Measurements from ENCODE around the gene LAGE3.

Gene LAGE3

DNA sequence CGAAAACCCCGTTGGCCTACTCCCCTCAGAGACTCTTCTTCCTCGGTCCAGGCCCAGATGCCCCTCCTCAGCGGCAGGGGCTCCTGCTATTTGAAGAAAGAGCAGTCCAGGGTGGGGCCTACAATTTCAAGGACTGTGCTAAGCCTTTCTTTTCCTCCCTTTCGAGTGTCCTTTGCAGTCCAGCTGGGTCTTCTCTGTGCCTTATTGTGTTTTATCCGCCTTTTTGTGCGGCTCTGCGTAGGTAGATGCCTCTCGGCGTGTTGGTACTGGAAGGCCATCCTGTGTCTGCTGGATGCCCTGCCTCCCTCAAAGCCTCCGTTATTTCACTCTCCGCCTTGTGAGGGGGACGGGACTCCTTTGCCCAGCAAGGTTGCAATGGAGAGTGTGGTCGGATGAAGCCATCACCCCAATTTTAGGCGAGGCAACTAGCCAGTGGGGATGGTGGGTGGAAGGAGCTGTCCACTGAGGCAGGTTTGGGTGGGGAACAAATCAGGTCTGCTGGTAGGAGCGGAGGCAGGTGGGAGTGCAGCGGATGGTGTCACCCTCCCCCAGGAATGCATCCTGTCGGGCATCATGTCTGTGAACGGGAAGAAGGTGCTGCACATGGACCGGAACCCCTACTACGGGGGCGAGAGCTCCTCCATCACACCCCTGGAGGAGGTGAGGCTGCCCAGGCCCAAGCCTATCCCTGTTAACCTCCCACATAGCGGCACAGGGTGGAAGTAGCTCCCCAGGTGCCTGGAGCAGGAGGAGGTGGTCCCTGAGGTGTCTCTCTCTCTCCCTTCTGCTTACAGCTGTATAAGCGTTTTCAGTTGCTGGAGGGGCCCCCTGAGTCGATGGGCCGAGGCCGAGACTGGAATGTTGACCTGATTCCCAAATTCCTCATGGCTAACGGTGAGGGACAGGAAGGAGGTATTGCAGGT is 40.8 kb downstream of the LAGE3 start:
- ChIA-PET POLR2A (no interaction called here), CTCF (interaction anchor here (0.5 to 0.7 kb wide), 2 partner anchors 10 to 78 kb away, joined by 3 to 4 read pairs; partner anchors contain the start of gene ATP6AP1)
- H3K36me3 ChIP-seq (ENCODE audit: control insufficient read depth in 2 of 2, insufficient read depth in 1 of 2, low read length in 2 of 2): peaks cover 7 to 80% of the 10 kb centered on the region in 2 experiments; a peak in 2 of 3 replicates
- peak overlapping the region; percentile 43; the same call in 1 of the 2 replicates for H3K27ac ChIP-seq (ENCODE audit: extremely low read depth, low read depth, low read length)
- peak overlapping the region; percentile 69 for H3K4me3 ChIP-seq (ENCODE audit: low read depth, low read length)
- TF ChIP-seq ZNF266 (tag by site-specific recombination; IDR thresholded peaks at IDR 0.05; ENCODE audit: low read depth): no peak
- TF ChIP-seq, protein P1, sequence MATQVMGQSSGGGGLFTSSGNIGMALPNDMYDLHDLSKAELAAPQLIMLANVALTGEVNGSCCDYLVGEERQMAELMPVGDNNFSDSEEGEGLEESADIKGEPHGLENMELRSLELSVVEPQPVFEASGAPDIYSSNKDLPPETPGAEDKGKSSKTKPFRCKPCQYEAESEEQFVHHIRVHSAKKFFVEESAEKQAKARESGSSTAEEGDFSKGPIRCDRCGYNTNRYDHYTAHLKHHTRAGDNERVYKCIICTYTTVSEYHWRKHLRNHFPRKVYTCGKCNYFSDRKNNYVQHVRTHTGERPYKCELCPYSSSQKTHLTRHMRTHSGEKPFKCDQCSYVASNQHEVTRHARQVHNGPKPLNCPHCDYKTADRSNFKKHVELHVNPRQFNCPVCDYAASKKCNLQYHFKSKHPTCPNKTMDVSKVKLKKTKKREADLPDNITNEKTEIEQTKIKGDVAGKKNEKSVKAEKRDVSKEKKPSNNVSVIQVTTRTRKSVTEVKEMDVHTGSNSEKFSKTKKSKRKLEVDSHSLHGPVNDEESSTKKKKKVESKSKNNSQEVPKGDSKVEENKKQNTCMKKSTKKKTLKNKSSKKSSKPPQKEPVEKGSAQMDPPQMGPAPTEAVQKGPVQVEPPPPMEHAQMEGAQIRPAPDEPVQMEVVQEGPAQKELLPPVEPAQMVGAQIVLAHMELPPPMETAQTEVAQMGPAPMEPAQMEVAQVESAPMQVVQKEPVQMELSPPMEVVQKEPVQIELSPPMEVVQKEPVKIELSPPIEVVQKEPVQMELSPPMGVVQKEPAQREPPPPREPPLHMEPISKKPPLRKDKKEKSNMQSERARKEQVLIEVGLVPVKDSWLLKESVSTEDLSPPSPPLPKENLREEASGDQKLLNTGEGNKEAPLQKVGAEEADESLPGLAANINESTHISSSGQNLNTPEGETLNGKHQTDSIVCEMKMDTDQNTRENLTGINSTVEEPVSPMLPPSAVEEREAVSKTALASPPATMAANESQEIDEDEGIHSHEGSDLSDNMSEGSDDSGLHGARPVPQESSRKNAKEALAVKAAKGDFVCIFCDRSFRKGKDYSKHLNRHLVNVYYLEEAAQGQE (tag by site-specific recombination; IDR thresholded peaks at IDR 0.05): peak; percentile 43; the same call in 1 of the 2 replicates
- TF ChIP-seq, protein P2, sequence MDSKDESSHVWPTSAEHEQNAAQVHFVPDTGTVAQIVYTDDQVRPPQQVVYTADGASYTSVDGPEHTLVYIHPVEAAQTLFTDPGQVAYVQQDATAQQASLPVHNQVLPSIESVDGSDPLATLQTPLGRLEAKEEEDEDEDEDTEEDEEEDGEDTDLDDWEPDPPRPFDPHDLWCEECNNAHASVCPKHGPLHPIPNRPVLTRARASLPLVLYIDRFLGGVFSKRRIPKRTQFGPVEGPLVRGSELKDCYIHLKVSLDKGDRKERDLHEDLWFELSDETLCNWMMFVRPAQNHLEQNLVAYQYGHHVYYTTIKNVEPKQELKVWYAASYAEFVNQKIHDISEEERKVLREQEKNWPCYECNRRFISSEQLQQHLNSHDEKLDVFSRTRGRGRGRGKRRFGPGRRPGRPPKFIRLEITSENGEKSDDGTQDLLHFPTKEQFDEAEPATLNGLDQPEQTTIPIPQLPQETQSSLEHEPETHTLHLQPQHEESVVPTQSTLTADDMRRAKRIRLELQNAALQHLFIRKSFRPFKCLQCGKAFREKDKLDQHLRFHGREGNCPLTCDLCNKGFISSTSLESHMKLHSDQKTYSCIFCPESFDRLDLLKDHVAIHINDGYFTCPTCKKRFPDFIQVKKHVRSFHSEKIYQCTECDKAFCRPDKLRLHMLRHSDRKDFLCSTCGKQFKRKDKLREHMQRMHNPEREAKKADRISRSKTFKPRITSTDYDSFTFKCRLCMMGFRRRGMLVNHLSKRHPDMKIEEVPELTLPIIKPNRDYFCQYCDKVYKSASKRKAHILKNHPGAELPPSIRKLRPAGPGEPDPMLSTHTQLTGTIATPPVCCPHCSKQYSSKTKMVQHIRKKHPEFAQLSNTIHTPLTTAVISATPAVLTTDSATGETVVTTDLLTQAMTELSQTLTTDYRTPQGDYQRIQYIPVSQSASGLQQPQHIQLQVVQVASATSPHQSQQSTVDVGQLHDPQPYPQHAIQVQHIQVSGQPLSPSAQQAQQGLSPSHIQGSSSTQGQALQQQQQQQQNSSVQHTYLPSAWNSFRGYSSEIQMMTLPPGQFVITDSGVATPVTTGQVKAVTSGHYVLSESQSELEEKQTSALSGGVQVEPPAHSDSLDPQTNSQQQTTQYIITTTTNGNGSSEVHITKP (tag by site-specific recombination; IDR thresholded peaks at IDR 0.05): peak; percentile 77
- no peak for TF ChIP-seq ZNF324 (tag by site-specific recombination; IDR thresholded peaks at IDR 0.05)
- TF ChIP-seq ZNF776 (tag by site-specific recombination; IDR thresholded peaks at IDR 0.05; ENCODE audit: borderline replicate concordance): no peak
- TF ChIP-seq ZFHX2 (tag by site-specific recombination; conservative IDR thresholded peaks at IDR 0.05): peak; percentile 65
- peak; percentile 59 for TF ChIP-seq EGR2 (tag by site-specific recombination; IDR thresholded peaks at IDR 0.05; ENCODE audit: low read depth)
- TF ChIP-seq SP3 (tag by site-specific recombination; IDR thresholded peaks at IDR 0.05): no peak
- no peak for TF ChIP-seq ELK4 (IDR thresholded peaks at IDR 0.05; ENCODE audit: borderline replicate concordance, low read depth, low read length)
- TF ChIP-seq ZNF670 (tag by site-specific recombination; IDR thresholded peaks at IDR 0.05; ENCODE audit: low read depth): no peak
- peak; percentile 21 for TF ChIP-seq GLIS1 (tag by site-specific recombination; IDR thresholded peaks at IDR 0.05)
- TF ChIP-seq BCL11A (tag by site-specific recombination; IDR thresholded peaks at IDR 0.05; ENCODE audit: low read depth): no peak
- no peak for TF ChIP-seq ZNF114 (tag by site-specific recombination; IDR thresholded peaks at IDR 0.05)
- TF ChIP-seq, protein P3, sequence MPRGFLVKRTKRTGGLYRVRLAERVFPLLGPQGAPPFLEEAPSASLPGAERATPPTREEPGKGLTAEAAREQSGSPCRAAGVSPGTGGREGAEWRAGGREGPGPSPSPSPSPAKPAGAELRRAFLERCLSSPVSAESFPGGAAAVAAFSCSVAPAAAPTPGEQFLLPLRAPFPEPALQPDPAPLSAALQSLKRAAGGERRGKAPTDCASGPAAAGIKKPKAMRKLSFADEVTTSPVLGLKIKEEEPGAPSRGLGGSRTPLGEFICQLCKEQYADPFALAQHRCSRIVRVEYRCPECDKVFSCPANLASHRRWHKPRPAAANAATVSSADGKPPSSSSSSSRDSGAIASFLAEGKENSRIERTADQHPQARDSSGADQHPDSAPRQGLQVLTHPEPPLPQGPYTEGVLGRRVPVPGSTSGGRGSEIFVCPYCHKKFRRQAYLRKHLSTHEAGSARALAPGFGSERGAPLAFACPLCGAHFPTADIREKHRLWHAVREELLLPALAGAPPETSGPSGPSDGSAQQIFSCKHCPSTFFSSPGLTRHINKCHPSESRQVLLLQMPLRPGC (tag by site-specific recombination; IDR thresholded peaks at IDR 0.05): no peak
- no peak for TF ChIP-seq ZNF621 (tag by site-specific recombination; IDR thresholded peaks at IDR 0.05)
- no peaks in the 10 kb centered on the region for H3K4me1 ChIP-seq (ENCODE audit: control insufficient read depth, insufficient read depth, low read length)
- no peaks in the 10 kb centered on the region for H3K9me3 ChIP-seq (ENCODE audit: control insufficient read depth, insufficient read depth, low read depth, low read length)

All from HEK293 (cell line).